GM12892 (cell line): Measurements from ENCODE around the gene NARS2.

Experiments used
- POLR2A ChIP-seq: IDR thresholded peaks from 2 replicates; pipeline ENCODE4 v1.6.1; 2011; ENCODE audit warnings: low read depth, low read length, control low read depth
- POLR2AphosphoS5 ChIP-seq: IDR thresholded peaks from 2 replicates; pipeline ENCODE4 v1.6.1; 2011; ENCODE audit warnings: low read depth, low read length, control low read depth
- TAF1 ChIP-seq: IDR thresholded peaks from 2 replicates; pipeline ENCODE4 v1.6.1; 2011; ENCODE audit warnings: low read depth, mild to moderate bottlenecking, control low read depth, low read length, borderline replicate concordance

DNA sequence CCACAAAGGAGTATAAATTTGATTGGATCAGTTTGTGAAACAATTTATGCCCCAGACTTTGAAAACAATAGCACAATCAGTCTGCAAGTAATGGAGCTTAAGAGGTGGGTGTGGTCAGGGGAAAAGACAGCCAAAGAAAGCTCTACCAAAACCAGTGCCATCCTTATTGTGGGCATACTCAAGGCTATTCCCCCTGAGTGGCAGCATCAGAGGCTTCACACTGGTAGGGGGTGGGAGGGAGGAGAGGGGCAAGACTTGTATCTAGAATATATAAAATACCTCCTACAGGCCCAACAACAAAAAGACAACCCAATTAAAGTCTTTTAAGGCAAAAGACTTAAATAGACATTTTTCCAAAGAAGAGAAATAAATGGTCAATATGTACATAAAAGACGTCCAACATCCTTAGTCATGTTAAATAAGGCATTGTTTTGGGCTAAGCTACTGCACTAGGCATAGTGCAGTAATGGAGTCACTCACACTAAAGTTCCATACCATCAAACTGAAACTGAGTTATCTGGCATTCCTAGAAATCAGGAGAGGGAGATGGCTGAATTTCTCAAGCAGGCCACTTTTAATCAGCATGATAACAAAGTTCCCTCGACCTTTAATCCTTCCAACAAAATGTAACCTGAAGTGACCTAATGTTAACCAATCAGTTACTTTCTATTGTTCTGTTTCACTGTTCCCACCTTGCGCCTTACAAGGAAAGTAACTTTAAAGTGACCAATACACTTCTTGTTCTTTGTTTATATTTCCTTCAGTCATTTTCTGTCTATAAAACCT lies 24.8 kb downstream of the NARS2 start:
- TF ChIP-seq POLR2A (no peak), POLR2AphosphoS5 (no peak), TAF1 (no peak)
